HG03521 (cell line): Measurements from ENCODE around the gene KCNJ6.
"Not testable (repeated sequence)": the region's sequence is repeated elsewhere in the genome, so short reads cannot be mapped to it uniquely, and the experiment has no call there.

Experiments
- ATAC-seq: cut with Tn5 transposase; IDR thresholded peaks from one replicate; pipeline ENCODE4 v1.9.1; 2021; ENCODE audit warnings: mild to moderate bottlenecking, moderate library complexity; ENCODE audit not compliant: unreplicated experiment

KCNJ6 gene

GRCh38 chr21:37686991-37687810, 229.1 kb downstream of the KCNJ6 start:
- no peak for ATAC-seq

GRCh38 chr21:37684547-37684946, 231.7 kb downstream of the KCNJ6 start:
- no peak for ATAC-seq

GRCh38 chr21:37684115-37684493, 232.2 kb downstream of the KCNJ6 start:
- ATAC-seq, result no peak

GRCh38 chr21:37683396-37684114, 232.7 kb downstream of the KCNJ6 start:
- ATAC-seq, result no peak

- ATAC-seq, result no peak
These were observed 233.3 kb downstream of the KCNJ6 start for GRCh38 chr21:37682966-37683365.

GRCh38 chr21:37677006-37677405, 239.3 kb downstream of the KCNJ6 start:
- ATAC-seq, result no peak

- no peak for ATAC-seq
These were observed 241.0 kb downstream of the KCNJ6 start for GRCh38 chr21:37675202-37675801.

- ATAC-seq, result no peak
These were observed 242.3 kb downstream of the KCNJ6 start for GRCh38 chr21:37673801-37674575.

- no peak for ATAC-seq
These were observed 244.9 kb downstream of the KCNJ6 start for GRCh38 chr21:37671381-37671780.

- ATAC-seq, result no peak
These were observed 245.4 kb downstream of the KCNJ6 start for GRCh38 chr21:37670883-37671282.

GRCh38 chr21:37669249-37669648, 247.0 kb downstream of the KCNJ6 start:
- ATAC-seq, result no peak

- no peak for ATAC-seq
These were observed 247.6 kb downstream of the KCNJ6 start for GRCh38 chr21:37668462-37669239.

GRCh38 chr21:37667380-37667779, 248.9 kb downstream of the KCNJ6 start:
- no peak for ATAC-seq

- no peak for ATAC-seq
These were observed 250.8 kb downstream of the KCNJ6 start for GRCh38 chr21:37665230-37666024.

- ATAC-seq, result not testable (repeated sequence)
These were observed 254.0 kb downstream of the KCNJ6 start for GRCh38 chr21:37662227-37662626.

GRCh38 chr21:37660709-37661108, 255.5 kb downstream of the KCNJ6 start:
- no peak for ATAC-seq

GRCh38 chr21:37659874-37660273, 256.4 kb downstream of the KCNJ6 start:
- no peak for ATAC-seq

- no peak for ATAC-seq
These were observed 257.3 kb downstream of the KCNJ6 start for GRCh38 chr21:37658817-37659458.
